Thyroid gland (tissue), 4 donors: ENCODE data around the gene PPP1R2B.

Source experiments
- CTCF ChIP-seq, 6 experiments: fragments of 200-600 bp in 3 of 6; fragments of 450-650 bp in 3 of 6; sonication (generic) in 3 of 6; IDR thresholded peaks; one replicate each; pipeline ENCODE4 v1.5.1; 2016 to 2019; ENCODE audit warnings: antibody characterized with exemption in 6 of 6, mild to moderate bottlenecking in 2 of 6, inconsistent platforms in 1 of 6, moderate library complexity in 1 of 6
- POLR2A ChIP-seq, 2 donors: fragments of 450-650 bp; IDR thresholded peaks; one replicate each; pipeline ENCODE4 v1.6.1; 2017; ENCODE audit warnings: antibody characterized with exemption in 2 of 2, mild to moderate bottlenecking in 2 of 2, moderate library complexity in 1 of 2

- TF ChIP-seq CTCF (IDR thresholded peaks at IDR 0.05) (no peak), POLR2A (IDR thresholded peaks at IDR 0.05) (no peak)
Measured at GRCh38 chr5:156802501-156802900, 47.6 kb upstream of the PPP1R2B start.
